Fibroblast of pulmonary artery (primary cell): Measurements from ENCODE around the gene B4GALT1.

Experiments
- DNase-seq: peaks from one replicate; pipeline ENCODE4 v3.0.0-alpha.2; 2010; ENCODE audit warnings: low read depth
- H3K4me3 ChIP-seq: replicated peaks from 2 replicates; pipeline ENCODE4 v1.5.1; 2011; ENCODE audit warnings: low read depth, mild to moderate bottlenecking, control low read depth, low read length, moderate library complexity
- TF ChIP-seq, protein P1 (sequence below): IDR thresholded peaks from 2 replicates; pipeline ENCODE4 v1.5.1; 2011; ENCODE audit warnings: mild to moderate bottlenecking, control low read depth, low read length, inconsistent platforms; ENCODE audit errors: missing control alignments

Gene B4GALT1, protein sequence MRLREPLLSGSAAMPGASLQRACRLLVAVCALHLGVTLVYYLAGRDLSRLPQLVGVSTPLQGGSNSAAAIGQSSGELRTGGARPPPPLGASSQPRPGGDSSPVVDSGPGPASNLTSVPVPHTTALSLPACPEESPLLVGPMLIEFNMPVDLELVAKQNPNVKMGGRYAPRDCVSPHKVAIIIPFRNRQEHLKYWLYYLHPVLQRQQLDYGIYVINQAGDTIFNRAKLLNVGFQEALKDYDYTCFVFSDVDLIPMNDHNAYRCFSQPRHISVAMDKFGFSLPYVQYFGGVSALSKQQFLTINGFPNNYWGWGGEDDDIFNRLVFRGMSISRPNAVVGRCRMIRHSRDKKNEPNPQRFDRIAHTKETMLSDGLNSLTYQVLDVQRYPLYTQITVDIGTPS

DNA sequence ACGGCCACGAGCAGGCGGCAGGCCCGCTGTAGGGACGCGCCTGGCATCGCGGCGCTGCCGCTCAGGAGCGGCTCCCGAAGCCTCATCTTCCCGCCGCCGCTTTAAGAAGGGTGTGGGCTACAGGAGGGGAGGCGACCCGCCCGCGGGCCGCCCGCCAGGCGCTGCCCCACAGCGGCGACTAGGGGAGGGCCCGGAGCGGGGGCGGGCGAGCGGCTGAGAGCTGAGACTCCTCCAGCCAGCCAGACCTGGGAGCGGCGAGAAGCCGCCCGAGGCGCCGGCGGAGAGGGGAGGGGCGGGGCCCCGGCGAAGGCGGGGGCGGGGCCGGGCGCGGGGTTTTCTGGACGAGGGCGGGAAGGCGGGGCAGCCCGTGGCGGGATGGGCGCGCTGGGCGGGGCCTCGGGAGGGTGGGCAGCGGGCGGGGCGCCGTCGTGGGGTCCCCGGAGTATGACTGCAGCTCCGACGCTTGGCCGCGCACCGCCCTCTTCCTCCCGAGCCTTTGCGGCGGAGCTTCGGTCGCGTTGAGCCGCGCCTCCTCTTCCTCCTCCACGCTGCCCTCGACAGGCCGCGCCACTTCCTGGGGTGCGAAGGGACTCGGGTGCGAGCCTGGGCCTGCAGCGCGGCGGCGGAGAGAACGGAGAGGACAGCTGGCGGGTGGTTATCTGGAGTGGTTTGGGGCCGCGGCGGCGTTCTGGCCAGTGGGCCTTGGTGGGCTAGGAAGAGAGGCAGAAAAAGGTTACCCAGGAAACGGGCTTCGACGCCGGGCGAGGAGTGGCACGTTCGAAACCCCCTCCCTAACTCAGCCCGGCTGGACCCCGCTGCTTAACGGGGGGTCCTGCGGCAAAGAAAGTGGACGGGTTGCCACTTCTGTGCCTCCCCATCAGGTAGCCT, at the start of gene B4GALT1:
Gene B4GALT1 (minus strand): TSS at position 253 of the 888 bp plus-strand sequence. CDS start 167 bp downstream, at position 86.
- H3K4me3 ChIP-seq, result peak within 1 kb of the TSS; percentile 99
- peak; percentile 96 for DNase-seq
- TF ChIP-seq, protein P1, sequence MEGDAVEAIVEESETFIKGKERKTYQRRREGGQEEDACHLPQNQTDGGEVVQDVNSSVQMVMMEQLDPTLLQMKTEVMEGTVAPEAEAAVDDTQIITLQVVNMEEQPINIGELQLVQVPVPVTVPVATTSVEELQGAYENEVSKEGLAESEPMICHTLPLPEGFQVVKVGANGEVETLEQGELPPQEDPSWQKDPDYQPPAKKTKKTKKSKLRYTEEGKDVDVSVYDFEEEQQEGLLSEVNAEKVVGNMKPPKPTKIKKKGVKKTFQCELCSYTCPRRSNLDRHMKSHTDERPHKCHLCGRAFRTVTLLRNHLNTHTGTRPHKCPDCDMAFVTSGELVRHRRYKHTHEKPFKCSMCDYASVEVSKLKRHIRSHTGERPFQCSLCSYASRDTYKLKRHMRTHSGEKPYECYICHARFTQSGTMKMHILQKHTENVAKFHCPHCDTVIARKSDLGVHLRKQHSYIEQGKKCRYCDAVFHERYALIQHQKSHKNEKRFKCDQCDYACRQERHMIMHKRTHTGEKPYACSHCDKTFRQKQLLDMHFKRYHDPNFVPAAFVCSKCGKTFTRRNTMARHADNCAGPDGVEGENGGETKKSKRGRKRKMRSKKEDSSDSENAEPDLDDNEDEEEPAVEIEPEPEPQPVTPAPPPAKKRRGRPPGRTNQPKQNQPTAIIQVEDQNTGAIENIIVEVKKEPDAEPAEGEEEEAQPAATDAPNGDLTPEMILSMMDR, result no peak

DNA sequence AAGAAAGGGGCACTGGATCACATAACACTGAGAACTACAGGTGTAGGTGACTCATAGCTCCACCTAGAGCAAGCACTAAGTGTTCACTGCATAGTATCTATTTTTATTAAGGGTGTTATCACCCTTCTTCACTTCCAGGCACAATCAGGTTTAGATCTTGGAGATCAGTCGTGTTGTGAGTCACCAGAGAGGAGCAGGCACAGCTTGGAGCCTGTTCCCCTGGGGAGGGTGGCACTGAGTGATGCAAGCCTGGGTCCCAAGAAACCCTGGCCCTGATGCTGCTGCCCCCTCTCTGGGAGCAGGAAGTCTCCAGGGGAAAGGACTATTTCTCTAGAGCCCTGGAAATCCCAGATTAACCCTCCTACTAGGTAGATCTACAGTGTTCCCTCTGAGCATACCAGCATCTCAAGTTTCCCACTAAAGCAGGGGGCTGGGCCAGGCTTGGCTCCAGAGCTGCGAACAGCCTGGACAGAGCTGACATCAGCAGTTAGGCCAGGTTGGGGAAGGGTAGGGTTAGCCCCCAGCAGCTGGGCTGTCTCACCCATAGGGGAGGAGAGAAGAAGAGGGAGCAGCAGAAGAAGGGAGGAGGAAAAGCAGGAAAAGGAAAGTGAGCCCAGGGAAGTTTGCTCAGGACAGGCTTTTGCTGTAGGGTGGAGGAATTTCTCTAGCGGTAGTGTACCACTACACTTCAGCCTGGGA, 44.7 kb upstream of the B4GALT1 start:
- TF ChIP-seq, protein P1, result no peak
- no peak overlapping the region for H3K4me3 ChIP-seq
- DNase-seq, result peak; percentile 38

DNA sequence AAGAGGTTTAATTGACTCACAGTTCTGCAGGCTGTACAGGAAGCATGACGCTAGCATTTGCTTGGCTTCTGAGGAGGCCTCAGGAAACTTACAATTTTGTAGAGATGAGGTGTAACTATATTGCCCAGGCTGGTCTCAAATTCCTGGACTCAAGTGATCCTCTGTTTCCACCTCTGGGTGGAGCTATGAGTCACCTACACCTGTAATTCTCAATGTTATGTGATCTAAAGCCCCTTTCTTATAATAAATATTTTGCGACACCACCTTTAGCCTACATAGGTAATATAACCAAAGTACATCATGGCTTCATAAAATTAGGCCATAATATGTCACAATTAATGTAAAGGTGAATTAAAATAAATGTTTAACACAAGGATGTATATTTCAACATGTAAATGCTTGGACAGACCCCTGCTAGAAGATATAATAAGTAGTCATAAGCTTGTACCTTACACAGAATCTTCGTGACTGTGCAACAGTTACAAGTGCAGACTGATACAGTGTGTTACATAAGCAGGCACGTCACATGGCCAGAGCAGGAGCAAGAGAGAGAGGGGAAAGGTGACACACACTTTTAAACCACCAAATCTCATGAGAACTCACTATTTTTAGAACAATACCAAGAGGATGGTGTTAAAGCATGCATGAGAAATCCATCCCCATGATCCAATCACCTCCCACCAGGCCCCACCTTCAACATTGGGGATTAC, 43.0 kb upstream of the B4GALT1 start:
- TF ChIP-seq, protein P1, result no peak
- no peak overlapping the region for H3K4me3 ChIP-seq
- no peak for DNase-seq

DNA sequence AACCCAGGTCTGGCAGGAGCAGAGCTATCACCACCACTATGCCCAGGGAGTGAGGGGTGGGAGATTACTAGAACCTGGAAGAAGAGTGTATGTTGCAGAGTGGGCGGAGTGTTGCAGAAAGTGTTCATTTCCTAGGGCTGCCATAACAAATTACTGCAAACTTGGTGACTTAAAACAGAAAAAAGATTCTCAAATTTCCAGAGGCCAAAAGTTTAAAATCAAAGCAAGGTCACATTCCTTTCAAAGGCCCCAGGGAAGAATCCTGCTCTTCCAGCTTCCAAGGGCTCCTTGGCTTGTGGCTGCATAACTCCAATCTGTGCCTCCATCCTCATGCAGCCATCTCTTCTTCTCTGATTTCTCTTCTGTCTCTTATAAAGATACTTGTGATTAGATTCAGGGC, 42.3 kb upstream of the B4GALT1 start:
- H3K4me3 ChIP-seq, result no peak overlapping the region
- TF ChIP-seq, protein P1, result no peak
- DNase-seq, result no peak

DNA sequence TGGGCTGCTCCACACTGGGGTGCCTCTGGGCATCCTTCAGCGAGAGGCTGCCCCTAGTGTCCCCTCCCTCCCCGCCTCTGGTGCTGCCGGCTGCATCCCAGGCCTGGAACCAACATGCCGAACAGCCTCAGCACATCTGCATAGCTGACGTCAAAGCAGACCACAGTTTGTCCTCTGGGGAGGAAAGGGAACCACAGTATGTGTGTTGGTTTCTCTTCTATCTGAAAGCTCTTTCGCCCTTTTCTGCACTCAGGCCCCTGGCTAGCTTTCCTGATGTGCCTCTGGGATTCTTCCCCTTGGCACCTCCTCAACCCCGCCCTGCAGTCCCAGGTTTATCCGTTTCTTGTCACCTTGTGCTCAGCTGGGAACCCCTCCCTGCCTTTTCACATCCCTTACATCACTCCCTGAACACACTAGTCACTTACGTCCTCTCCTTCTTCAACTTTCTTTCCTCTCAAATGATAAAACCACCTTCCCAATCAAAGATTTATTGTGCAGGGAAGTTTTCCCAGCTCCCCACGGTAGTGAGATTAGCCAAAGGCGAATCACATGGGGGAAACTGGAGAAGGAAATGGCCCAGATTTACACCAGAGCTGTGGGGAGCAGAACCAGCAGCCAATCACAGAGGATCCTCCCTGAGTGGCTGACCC, 35.5 kb upstream of the B4GALT1 start:
- peak; percentile 73 for DNase-seq
- no peak overlapping the region for H3K4me3 ChIP-seq
- TF ChIP-seq, protein P1, result no peak

DNA sequence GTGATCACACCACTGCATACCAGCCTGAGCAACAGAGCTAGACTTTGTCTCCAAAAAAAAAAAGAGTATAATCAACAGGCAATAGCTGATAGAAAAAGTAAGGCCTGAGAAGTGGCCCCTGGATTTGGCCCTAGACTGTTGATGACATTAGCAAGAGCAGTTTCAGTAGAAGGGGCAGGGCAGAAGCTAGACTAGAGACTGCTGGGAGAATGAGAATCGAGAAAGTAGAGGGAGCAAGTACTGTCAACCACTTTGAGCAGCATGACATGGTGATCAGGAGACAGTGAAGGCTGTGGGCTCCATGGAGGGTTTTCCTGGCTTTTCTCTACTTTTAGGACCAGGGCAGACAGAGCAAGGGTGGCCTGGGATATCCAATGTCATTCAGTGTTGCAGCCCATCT, 34.9 kb upstream of the B4GALT1 start:
- DNase-seq, result no peak
- no peak overlapping the region for H3K4me3 ChIP-seq
- TF ChIP-seq, protein P1, result no peak
